HG03520 (cell line): ENCODE measurements around the gene TNIK.

Source experiments
- ATAC-seq: cut with Tn5 transposase; IDR thresholded peaks from one replicate; pipeline ENCODE4 v1.9.1; 2021; ENCODE audit warnings: mild to moderate bottlenecking, moderate library complexity; ENCODE audit not compliant: unreplicated experiment

The TNIK gene

DNA sequence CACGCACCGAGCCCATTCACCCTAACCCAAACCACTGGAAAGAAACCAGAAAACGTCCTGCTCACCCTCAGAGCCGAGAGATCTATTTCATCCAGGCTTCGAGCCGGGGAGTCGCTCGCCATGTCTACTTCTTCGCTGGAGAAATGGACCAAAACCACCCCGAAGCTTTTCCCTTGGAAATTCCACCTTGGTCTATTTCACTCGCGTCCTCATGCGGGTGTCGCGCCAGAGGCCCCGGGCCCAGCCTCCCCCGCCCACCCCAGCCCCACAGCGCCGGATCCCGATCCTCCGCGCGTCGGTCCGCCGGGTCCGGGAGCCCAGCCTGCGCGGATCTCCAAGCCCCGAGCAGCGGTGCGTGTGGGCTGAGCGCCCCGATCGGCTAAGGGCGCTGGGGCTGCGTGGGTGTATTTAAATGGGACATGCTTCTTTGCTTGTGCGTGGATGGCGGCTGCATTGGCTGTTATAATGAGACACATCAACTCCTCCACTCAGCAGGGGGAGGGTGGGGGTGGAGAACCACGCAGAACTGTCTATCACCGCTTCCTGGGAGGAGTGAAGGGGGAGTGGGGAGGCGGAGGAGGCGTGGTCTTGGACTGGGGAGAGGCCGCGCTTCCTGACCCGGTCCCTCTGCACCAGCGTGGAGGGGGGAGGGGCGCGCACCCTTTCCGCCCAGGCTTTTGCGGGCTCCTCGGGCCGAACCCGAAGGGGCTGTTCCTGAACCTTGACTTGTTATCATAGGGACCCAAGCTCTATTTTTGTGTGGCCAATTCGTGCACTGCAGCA, at the start of gene TNIK:
TNIK (minus strand) TSS at position 464 of the 783 bp plus-strand sequence; CDS start at position 122, 342 bp downstream.
- peak; percentile 67 for ATAC-seq

DNA sequence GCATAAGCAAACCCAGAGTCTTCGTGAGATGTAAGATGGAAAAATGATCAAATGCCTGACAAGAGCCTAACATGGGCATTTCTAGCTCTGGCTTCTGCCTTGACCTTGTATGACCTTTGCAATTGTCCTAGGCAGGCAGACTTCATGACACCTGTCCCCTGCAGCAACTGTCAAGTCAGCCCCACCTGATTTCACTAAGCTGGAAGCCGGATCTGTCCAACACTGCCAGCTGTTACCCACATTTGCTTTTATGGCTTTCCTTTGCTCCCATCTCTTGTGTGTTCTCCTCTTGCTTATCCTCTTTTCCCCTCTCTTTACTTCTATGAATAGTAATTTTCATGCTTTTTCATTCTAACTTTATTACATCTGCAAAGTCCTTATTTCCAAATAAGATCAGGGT, 48.5 kb upstream of the TNIK start:
- no peak for ATAC-seq

DNA sequence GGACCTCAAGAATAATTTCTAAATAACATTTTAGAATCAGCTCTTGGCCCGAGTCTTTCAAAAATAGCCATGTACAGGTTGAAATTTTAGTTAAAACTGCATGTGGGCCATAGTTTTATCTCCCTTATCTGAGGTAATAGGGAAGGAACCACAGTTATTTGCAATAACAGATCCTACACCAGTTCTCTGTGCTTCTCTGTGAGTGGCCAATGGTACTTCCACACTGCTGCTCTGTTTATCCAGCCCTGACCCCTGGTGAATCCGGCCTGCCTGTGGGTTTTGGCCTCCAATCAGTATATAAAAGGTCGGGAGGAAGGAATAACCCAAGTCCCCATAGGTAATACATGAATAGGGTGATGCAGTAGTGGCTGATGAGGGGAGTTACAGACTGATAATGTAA, 48.0 kb upstream of the TNIK start:
- no peak for ATAC-seq

DNA sequence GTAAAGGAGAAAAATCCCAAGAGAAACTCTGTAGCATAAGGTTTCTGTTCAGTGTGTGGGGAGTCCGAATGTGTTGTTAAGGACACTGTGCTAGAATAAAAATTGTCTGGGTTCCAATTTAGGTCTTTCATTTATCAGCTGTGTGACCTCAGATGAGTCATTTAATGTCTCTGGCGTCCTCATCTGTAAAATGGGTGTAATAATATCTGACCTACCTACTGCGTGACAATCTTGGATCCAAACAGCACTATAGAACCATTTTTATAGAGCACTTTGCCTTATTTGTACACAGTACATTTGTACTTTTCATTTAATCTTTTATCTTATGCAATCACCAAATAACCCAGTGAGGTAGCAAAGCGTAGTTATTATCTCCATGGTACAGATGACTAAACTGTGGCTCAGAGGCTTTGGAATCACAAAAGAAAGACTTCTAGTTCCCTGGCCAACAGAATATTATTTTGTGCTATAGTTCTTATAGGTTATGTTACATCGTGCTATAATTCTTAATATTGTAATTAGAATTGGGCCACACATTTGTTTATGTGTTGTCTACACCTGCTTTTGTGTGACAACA, 46.6 kb upstream of the TNIK start:
- no peak for ATAC-seq

DNA sequence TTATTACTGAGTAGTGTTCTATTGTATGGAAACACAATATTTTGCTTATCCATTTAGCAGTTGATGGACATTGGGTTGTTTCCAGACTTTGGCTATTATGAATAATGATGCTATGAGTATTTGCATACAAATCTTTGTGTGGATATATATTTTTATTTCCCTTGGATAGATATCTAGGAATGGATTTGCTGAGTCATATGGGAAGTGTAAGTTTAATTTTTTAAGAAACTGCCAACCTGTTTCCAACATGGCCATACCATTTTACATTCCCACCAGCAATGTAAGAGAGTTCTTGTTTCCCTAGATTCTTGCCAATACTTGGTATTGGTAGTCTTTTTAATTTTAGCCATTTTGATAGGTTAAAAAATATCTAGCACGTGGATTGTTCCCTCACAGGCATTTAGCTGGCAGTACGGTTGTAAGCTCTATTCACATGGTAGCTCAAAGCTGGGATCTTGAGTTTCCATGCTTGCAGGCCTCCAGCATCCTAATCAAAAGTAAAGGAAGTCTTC, 45.7 kb upstream of the TNIK start:
- ATAC-seq: no peak

DNA sequence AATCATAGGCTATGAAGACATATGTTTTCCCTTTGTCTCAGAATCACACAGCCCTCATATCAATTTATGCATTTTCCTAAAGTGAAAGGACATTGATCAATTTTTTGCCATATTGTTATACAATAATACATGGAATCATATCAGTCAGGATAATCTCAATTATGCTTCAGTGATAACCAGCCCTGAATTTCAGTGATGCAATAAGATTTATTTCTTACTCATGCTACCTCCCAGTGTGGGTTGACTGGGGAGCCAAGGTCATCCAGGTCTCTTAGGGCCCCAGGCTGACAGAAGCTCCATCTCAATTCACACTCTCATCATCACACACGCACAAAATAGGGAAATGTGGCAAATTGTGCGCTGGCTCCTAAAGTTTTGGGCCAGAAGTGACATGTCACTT, 44.2 kb upstream of the TNIK start:
- ATAC-seq: no peak

DNA sequence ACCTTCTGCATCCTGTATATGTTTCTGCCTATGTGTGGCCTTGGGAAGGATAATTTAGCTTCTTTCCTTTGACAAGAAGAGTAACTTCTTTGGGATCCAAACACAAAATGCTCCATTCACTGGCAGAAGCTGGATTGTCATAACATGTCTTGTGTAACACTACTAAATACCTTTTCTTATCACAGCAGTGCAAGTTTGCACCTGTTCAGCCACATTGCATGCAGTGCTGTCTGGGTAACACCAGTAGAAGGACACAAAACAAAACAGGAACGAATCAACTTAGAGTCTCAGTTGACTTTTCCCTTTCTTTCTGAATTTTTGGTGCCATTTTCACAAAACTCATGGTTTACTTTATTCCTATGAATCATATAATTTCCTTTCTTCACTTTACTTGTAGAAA, 43.6 kb upstream of the TNIK start:
- ATAC-seq: no peak

DNA sequence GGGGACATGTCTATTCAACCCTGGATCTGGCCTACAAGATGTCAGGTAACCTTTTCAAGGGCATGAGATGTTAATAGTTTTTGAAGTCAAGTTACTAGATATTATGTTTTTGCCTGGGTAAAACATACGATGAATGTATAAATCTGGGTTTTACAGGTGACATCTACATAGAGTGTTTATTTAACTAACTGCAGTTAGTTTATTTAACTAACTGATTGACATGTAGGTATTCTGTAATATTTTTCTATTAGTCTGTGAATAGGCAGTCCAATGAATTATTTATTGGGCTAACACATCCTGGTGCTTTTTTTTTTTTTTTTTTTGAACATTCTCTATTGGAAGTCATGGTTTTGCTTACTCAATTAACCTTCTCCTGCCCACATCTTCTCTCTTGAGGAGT, 38.7 kb upstream of the TNIK start:
- no peak for ATAC-seq

DNA sequence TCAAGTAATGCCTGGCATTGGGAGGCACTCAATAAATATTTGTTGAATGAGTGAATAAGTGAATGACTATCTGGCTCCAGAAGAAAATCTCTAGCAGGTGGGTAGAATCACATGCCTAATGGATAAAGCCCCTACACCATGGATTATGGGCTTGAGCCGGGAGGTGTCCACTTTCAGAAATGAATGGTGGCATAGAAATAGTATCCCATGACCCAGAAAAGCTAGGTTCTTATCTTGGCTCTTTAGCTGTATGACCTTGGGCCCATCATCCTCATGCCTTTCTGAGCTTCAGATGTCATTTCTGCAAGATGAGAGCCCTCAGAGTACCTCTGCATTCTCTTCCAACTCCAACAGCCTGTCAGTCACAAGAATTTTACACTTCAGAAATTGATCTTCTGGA, 37.3 kb upstream of the TNIK start:
- ATAC-seq: no peak

DNA sequence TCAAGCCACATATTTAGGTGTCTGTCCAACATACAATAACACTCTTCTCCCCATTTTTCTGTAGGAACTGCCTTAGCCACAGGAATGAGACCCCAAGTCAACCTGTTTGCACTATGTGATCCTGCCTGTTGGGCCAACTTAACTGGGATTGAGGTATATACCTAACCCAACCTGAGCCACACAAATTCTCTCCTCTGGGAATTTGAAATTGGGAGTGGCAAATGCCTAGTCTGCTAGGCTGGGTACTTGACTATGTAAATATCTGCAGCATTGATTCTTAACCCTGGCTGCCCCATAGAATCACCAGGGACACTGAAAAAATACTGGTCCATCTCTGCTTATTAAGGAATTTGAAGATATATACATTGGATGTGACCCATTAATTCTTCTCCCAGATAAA, 35.2 kb upstream of the TNIK start:
- no peak for ATAC-seq

DNA sequence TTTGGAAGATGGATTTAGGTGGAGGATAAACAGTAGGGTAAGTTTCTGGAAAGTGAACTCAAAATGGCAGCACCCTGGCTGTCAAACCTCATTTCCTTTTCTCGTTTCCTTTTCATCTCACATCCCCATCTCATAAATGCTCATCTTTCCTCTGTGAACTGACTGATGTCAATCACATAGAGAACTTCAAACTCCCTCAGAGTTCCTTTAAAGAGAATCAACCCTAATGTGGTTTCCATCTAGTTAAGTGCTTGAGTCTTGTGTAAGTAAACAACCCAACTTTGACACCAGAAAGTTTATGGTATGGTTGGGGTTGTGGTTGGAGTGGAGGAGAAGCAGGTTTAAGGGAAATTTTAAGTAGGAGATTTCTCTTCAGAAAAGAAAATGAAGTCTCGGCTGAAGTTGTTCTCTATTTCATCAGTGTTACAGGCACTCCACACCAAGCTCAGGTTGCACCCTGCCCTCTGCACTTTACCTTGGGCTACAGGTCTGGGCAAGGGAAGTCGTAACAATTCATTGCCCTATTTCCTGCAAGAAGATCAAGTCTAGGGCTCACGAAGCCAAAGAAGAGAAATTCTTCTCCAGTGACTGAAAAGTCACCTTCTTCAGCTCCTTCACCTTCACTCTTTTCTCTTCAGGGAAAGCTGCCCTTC, 34.4 kb upstream of the TNIK start:
- no peak for ATAC-seq

DNA sequence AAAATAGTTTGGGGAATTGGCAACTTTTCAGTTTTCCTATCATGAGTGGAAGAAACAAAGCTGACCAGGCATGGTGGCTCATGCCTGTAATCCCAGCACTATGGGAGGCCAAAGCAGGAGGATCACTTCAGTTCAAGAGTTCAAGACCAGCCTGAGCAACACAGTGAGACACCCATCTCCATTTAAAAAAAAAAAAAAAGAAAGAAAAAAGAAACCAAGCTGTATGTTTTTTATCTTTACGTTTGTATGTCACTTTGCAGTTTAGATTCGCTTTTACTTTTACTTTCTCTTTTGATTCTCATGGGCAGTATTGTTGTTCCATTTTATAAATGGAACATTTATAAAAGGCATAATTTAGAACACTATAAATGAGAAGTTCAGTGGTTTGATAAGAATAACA, 31.2 kb upstream of the TNIK start:
- no peak for ATAC-seq

DNA sequence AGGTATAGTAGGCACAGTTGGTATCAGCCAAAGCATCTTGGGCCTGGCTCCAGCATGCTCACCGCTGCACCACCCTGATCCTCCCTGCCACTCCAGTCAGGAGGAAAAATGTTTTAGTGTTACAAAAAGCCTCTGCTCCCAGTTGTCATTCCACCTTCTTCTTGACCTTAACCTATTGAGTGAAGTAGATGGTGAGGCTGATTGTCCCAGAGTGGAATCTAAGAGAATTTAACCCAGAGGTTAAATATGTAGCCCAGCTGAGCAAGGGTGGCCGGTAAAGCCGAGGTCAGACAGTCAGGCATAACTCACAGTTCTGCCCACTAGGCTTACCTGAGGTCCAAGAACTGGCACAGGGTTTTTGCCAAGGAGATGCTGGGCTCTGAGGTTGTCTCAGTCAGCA, 30.7 kb upstream of the TNIK start:
- no peak for ATAC-seq

DNA sequence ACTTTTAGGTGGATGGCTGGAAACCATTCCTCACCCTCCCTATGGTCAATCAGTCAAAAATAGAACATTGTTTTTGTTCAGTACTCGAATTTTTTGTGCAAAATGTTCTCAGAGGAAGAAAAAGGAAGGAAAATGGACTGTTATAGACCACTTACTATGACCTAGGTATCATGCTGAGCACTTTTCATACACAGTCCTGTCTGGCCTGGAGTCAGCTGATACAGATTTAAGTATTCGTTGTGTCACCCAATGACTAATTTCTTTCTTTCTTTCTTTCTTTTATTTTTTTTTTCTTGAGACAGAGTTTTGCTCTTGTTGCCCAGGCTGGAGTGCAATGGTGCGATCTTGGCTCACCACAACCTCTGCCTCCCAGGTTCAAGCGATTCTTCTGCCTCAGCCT, 29.1 kb upstream of the TNIK start:
- no peak for ATAC-seq

DNA sequence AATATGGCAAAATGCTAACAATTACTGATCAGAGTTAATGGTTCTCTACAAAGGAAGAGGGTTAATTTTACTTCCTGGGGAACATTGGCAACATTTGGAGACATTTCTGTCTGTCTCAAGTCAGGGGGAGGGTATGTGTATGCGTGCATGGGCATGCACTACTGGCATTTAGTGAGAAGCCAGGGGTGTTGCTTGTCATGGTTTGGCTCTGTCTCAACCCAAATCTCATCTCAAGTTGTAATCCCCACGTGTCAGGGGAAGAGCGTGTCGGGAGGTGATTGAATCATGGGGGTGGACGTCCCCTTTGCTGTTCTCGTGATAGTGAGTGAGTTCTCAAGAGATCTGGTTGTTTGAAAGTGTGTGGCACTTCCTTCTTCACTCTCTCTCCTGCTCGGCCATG, 28.3 kb upstream of the TNIK start:
- ATAC-seq: no peak

DNA sequence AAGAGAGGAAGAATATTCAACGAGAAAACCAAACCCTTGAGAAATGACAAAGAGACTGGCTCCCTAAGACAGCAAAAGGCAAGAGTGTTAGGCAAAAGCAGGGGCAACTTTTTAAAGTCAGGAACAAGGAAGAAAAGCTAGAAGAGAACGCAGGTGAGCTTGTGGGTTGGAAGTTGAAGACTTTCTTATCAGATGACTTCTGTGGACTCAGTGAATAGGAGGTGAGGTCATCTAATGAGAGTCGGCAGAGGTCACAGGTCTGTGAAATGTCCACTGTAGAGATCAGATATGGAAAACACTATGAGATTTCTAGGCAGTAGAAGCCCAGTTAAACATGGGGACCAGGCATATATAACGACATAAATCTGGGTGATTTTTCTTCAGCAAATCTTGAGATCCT, 27.2 kb upstream of the TNIK start:
- no peak for ATAC-seq

DNA sequence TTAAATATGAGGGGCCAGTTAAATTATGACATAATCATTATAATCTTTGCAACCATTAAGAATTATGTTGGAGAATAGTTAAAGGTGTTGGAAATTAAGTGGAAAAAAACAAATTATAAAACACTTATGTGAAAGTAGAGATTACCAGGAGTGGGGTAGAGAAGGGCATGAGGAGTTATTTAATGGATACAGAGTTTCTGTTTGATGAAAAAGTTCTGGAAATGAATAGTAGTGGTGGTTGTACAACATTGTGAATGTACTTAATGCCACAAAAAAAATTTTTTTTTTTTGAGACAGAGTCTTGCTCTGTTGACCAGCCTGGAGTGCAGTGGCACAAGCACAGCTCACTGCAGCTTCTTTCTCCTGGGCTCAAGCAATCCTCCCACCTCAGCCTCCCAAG, 25.1 kb upstream of the TNIK start:
- no peak for ATAC-seq

DNA sequence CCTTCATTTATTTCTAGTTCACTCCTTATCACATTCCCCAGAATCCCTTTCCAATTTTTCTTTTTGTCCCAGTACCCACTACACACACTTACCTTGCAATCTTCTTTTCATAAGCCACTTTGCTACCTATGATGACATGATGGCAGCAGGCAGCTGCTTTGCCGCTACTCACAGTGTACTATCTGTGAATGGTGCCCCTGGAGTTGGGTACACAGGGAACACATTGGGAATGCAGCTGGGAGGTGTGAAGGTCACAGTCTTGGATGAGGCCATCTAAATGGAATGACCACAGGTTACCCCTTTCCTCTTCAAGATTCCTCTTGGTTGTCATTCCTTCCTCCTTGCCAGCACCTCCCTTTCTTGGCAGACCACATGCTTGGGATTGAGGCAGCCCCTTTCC, 20.8 kb upstream of the TNIK start:
- no peak for ATAC-seq

DNA sequence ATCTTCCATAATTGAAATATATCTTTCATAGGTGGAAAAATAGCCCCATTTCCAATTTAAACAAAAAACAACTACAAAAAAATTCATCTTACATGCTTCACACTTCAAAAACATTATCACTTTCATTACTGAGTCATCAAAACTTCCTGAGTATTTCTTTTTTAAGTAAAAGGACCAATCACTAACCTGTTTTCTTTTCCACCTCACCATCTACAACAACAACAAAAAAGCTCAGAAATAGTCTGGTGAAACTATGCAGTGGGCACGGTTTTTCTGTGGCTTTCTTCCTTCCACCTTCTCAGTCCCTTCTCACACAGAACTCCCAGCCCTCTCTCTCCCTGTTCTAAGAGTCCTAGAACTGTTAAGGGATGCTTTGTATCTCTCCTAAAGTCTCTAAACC, 20.3 kb upstream of the TNIK start:
- peak; percentile 63 for ATAC-seq

DNA sequence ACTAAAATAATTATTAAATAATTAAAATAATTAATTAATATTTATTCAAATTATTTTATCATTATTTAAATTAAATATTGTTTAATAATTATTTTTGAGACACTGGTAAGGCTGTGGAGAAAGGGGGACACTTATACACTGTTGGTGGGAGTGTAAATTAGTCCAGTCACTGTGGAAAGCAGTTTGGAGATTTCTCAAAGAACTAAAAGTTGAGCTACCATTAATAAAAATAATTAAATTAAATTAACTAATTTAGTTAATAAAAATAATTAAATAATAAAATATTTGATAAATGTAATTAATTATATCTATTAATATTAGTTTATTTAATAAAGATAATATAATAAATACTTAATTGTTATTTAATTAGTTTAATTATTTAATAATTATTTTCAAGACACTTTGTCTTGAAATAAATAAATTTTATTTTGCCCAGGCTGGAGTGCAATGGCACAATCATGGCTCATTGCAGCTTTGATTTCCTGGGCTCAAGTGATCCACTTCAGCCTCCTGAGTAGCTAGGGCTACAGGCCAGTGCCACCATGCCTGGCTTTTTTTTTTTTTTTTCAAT, 16.4 kb upstream of the TNIK start:
- no peak for ATAC-seq

DNA sequence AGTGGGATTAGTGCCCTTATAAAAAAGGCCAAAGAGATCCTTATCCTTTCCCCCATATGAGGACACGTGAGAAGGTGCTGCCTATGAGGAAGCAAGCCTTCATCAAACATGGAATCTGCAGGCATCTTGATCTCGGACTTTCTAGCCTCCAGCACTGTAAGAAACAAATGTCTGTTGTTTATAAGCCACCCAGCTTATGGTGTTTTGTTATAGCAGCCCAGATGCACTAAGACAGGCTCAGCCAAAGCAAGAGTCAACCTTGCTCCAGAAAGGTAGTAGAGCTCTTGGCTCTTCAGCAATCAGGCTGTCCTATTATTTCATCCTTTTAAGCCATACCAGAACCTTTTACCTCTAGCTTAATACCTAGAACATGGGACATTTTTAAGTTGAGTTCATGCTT, 12.3 kb upstream of the TNIK start:
- ATAC-seq: no peak

DNA sequence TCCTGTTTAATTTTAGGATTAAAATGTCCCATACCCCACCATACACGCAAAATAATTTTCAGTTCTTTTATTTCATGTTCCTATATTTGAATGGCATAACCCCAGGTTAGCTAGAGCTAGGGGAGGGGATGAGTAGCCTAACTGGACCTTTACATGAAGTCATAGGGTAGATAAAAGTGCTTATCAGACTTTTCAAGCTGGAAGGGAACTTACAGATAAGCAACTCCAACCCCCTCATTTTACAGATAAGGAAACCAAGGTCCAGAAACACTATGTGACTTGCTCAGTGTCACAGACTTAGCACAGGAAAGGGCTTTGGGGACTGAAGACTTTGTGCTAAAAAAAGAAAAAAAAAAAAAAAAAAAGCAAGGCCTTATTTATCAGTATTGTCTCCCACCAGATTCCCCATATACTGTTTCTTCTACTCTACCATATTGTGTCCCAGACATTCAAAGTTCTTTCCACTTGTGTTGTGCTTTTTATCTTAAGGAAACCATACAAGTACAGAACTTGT, 10.6 kb upstream of the TNIK start:
- no peak for ATAC-seq
